ENCODE measurements around the gene HTATIP2.
"Not testable (repeated sequence)": the region's sequence is repeated elsewhere in the genome, so short reads cannot be mapped to it uniquely, and the experiment has no call there.

HTATIP2 gene

GRCh38 chr11:20373147-20373546, 9.6 kb downstream of the HTATIP2 start:
- no peak for DNase-seq

GRCh38 chr11:20373568-20374209, 10.2 kb downstream of the HTATIP2 start:
- DNase-seq = no peak

DNA sequence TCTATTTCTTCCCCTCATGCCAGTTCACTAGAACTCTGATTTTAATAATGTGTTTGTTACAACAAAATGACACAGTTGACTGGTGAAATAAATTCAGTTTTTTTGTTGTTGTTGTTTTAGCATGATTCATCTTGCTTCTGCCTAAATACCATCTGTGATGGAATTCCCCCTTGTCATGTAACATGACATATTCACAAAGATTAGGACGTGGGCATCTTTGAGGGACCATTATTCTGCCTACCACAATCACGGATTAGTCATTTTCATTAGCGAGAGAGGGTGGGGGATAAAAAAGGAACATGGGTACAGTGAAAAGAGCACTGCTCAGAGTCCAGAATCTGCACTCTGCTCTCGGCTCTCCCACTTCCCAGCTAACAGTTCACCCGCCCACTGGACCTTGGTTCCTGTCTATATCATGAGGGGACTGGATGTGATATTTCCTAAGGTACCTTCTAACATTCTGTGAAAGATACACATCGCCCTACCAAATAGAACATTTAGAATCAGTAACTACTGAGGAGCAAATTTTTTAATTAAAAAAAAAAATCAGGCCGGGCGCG, 11.3 kb downstream of the HTATIP2 start:
- DNase-seq = no peak

GRCh38 chr11:20376162-20376730, 12.7 kb downstream of the HTATIP2 start:
- no peak for DNase-seq

DNA sequence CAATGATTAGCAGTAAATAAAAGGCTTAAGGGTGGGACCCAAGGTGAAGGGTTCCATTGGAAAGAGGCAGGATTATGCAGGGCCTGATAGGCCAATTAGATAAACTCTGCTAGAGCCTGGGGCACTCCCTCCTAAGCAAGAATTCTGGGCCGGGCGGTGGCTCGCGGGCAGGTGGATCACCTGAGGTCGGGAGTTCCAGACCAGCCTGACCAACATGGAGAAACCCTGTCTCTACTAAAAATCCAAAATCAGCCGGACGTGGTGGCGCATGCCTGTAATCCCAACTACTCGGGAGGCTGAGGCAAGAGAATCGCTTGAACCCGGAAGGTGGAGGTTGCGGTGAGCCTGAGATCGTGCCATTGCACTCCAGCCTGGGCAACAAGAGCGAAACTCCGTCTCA, 22.5 kb downstream of the HTATIP2 start:
- DNase-seq = not testable (repeated sequence)

DNA sequence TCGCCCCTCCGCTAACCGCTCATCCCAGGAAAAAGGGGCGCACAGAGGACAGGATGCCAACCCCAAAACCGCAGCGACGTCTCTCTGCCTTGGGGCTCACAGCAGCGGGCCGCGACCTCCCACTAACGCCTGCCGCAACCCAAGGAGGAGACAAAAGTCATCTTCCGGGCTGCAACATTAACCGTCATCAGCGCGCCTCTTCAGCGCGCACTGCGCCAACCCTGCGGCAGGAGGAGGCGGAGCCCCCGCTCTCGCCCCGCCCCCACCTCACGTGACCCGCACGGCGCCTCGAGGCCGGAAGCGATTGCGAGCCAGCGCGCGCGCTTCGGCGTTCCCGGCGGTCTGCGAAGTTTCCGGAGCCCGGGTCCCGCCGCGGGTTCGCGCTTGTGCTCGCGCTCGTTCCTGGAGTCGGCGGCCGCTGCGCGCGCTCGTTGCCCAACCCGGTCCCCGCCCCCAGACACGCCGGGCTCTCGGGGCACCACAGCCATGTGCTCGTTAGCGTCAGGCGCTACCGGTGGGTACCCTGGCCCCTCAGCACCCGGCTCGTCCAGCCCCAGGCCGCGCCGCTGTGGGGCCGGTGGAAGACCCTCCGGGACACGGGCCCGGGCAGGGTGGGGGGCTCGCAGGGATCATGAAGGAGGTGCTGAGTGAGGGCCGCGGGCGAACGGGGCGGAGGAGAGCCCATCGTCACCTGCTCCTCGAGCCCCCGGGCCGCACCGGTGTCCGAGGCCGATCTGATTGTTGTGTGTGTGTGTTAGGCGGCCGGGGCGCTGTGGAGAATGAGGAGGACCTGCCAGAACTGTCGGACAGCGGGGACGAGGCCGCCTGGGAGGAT, 24.0 kb downstream of the HTATIP2 start, which contains the start of gene PRMT3:
Gene PRMT3 (plus strand): TSS at position 456 of the 835 bp plus-strand sequence. CDS start 31 bp downstream, at position 487.
- peak; percentile 97 for DNase-seq

DNA sequence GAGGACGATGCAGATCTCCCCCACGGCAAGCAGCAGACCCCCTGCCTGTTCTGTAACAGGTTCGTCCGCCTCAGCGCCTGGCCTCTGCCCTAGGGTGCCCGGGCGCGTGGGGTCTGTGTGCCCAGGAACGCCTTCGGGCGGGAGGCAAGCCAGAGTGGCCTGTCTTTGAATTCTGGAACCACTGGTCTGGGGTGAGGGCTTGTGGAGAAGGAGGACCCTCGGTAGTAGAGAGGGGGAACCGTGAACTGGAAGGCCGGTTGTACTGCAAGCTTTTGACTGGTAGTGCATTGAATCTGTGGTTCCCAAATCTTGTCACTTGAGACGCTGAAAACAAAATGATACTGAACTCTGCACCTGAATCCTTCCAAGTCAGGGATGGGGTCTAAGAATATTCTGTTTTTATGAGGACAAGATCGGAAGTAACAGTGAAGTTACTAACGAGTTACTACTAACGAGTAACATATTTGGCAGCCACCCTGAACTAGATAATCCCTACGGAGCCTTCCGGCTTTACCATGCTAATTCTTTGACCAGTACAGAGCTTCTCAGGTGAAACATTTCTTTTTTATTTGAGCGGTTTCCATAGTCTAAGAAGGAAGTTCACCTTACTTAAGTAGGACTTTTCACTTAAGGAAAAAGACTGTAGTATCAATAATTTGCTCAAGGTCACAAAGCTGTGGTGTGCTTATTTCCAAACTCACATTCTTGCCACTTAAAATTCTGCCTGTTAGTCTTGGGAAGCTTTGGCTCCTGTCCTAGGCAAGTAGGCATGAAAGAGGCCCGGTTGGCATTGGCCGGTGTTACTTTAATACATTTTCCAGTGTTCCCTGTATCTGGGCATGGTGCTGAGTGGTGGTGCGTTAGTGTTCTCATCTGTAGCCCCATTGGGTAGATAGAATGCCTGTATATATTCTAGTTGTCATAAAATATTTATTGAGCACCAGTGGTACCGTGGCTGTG, 24.9 kb downstream of the HTATIP2 start:
- no peak for DNase-seq

DNA sequence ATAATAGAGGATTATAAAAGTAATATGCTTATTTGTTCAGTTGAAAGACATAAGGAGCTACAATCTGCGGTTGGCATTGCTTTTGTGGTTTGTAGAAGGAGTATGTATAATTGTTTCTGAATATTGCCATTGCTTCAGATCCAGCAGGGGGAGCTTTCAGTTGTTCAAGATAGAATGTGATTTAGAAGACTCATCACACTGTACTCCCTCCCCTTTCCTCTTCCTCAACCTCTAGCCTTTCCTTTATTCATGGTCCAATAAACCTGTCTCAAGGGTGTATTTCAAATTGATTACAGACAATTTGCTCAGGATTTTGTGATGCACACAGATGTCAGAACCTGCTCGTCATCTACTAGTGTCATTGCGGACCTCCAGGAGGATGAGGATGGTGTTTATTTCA, 33.8 kb downstream of the HTATIP2 start:
- no peak for DNase-seq

- DNase-seq = no peak
Observed at GRCh38 chr11:20399498-20399897, 36.0 kb downstream of the HTATIP2 start.

GRCh38 chr11:20403059-20403458, 39.5 kb downstream of the HTATIP2 start:
- no peak for DNase-seq

DNA sequence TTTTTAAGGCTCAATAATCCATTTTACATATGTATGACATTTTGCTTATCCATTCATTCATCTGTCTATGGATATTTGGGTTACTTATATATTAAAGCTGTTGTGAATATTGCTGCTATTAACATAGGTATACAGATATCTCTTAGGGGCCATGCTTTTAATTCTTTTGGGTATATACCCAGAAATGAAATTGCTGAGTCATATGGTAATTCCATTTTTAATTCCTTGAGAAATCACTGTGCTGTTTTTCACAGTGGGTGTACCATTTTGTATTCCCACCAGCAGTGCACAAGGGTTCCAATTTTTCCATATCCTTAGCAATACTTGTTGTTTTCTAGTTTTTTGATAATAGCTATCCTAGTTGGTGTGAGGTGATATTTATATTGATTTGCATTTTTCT, 43.0 kb downstream of the HTATIP2 start:
- DNase-seq = no peak

DNA sequence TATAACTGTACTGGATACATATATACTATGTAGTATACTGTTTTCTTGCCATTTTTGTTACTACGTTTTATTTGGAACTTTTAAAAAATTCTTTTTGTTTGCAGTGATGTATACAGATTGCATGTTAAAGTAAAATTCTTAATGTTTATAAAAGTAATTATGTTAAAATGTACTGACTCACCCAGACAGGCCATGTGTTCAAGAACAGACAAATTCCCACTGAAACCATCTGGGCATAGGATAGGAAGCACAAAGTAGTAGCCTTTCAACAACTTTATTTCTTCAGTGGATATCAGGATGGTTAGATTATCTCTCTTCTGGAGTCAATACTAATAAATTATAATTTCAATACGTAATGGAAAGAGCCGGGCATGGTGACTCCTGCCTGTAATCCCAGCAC, 43.8 kb downstream of the HTATIP2 start:
- no peak for DNase-seq

- DNase-seq = no peak
Observed at GRCh38 chr11:20415432-20415831, 51.9 kb downstream of the HTATIP2 start.

GRCh38 chr11:20417771-20418170, 54.3 kb downstream of the HTATIP2 start:
- DNase-seq = no peak

- DNase-seq = no peak
Observed at GRCh38 chr11:20421946-20422345, 58.4 kb downstream of the HTATIP2 start.

DNA sequence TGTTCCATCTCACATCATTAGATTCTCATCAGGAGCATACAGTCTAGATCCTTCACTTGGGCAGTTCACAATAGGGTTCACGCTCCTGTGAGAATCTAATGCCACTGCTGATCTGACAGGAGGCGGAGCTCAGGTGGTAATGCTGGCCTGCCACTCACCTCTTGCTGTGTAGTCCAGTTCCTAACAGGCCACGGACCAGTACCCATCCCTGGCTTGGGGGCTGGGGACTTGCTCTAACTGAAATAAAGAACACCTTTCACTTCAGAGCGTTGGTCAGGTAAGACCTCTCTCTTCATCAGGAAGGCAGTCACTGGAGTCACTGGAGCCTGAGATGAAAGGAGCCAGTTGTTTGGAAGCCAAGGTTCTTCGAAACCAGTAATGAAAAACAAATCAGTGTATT, 65.7 kb downstream of the HTATIP2 start:
- DNase-seq = no peak

Measured in activated CD4-positive, alpha-beta T cell treated with anti-CD3 and anti-CD28 coated beads for 48 hours (primary cell).